ENCODE data around the gene SLC12A7. TPM values are rescaled to one million over a fixed set of nuclear protein-coding genes. Genes with fewer than 3 reads are reported as not detected.
A peak's percentile ranks its signal among the peaks of the same experiment; 100 is the strongest.

Gene SLC12A7
- total and polyA plus RNA-seq, 7 donors: 7.2 to 54.3 (median 16.8) TPM

DNA sequence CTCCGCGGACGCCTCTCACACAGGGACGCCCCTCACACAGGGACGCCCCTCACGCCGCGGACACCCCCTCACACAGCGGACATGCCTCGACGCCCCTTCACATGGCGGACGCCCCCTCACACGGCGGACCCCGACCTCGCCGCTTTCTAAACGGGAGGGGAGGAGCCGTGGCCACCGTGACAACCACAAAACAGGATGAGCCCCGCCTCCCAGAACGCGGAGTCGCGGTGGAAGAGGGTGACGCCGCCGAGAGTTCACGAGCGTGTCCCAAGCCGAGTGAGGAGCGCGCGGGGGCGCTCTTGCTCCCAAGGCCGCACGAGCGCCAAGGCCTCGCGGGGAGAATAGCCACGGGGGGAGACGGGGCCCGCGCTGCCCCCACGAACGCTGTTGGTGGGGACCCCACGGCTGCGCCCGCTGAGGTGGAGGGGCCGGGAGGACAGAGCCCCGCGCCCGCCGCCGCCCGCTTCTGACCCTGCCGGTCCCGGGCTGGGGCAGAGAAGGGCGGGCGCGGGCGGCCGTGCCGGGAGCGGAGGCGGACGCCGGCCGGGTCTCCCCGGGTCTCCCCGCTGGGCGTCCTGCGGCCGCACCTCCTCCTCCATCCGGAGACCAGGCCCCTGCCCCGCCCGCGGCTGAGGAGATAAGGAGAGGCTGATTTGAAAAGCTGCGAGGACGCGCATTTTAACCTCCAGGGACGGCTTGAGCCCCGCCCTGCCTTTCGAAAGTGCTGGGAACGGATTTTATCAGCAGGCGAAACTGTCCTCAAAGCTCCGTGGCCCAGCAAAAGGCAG, 107.2 kb downstream of the SLC12A7 start:
- intact Hi-C loops (cut with DNase I): loop anchor here (2.0 to 10.0 kb wide), 3 partner anchors 78 to 138 kb away; partner anchors contain the start of gene SLC12A7
- H3K27me3 ChIP-seq: peaks cover 8 to 16% (median 15%) of the 10 kb centered on the region in 3 donors
- H3K4me3 ChIP-seq: peak overlapping the region; percentile 33 to 74 (median 60)
- peak overlapping the region; percentile 69 to 70 (median 69) for H3K27ac ChIP-seq
- WGBS, 2 donors: 3% methylated on average over 88 of the region's 88 CpGs
- DNase-seq: peak; percentile 92
- peaks cover 0 to 32% (median 30%) of the 10 kb centered on the region in 4 donors for H3K4me1 ChIP-seq
- no peaks in the 10 kb centered on the region for H3K36me3 ChIP-seq
- TF ChIP-seq EP300 (IDR thresholded peaks at IDR 0.05) (no peak), POLR2AphosphoS5 (IDR thresholded peaks at IDR 0.05) (peak in 2 of 4 donors; percentile 45 to 53), POLR2A (IDR thresholded peaks at IDR 0.05) (no peak)
- TF ChIP-seq, protein P1, sequence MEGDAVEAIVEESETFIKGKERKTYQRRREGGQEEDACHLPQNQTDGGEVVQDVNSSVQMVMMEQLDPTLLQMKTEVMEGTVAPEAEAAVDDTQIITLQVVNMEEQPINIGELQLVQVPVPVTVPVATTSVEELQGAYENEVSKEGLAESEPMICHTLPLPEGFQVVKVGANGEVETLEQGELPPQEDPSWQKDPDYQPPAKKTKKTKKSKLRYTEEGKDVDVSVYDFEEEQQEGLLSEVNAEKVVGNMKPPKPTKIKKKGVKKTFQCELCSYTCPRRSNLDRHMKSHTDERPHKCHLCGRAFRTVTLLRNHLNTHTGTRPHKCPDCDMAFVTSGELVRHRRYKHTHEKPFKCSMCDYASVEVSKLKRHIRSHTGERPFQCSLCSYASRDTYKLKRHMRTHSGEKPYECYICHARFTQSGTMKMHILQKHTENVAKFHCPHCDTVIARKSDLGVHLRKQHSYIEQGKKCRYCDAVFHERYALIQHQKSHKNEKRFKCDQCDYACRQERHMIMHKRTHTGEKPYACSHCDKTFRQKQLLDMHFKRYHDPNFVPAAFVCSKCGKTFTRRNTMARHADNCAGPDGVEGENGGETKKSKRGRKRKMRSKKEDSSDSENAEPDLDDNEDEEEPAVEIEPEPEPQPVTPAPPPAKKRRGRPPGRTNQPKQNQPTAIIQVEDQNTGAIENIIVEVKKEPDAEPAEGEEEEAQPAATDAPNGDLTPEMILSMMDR (IDR thresholded peaks at IDR 0.05): peak in 1 of 4 experiments; percentile 21
- H3K9me3 ChIP-seq: no peaks in the 10 kb centered on the region

DNA sequence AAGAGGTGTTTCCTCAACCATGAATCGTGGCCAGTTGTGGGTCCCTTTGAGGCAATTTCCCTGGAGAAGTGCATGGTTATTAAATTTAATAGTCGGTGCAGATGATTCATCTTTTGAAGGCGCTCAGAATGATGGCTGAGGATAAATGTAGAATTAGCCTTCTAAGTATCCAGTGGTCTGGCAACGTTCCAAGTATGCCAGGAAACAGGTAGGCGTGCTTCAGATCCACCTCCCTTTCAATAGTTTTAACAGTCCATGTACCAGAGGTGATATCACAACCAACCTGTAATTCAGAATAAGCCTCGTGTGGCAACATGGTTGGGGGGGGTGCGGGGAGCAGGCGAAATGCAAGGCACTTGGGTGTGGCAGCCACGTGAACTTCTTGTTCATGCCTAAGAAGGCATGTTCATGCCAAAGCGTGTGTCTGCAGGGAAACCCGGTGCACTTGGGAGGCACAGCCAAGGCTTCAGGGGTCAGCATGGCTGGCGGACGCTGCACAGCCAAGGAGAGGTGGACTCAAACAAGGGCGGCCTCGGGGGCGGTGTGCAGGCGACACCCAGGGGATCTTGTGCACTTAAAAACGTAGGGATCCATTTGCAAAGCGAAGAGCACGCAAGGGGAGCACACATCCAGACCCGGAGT, 108.4 kb downstream of the SLC12A7 start:
- 25 to 58% methylated on average over 21 of the region's 21 CpGs for WGBS, 2 donors
- H3K27ac ChIP-seq: peak overlapping the region in 3 of 4 donors; percentile 69 to 70 (median 69)
- H3K4me3 ChIP-seq: no peak overlapping the region
- intact Hi-C loops (cut with DNase I): loop anchor here (10.0 kb wide), 1 partner anchor 111 kb away; the partner anchor contains the start of gene SLC12A7
- TF ChIP-seq EP300 (IDR thresholded peaks at IDR 0.05) (no peak), POLR2AphosphoS5 (IDR thresholded peaks at IDR 0.05) (no peak), POLR2A (IDR thresholded peaks at IDR 0.05) (no peak)
- TF ChIP-seq, protein P1 (IDR thresholded peaks at IDR 0.05): no peak
- DNase-seq: peak; percentile 63
- peaks cover 0 to 5% (median 4%) of the 10 kb centered on the region in 3 donors for H3K27me3 ChIP-seq
- H3K9me3 ChIP-seq: no peaks in the 10 kb centered on the region
- no peaks in the 10 kb centered on the region for H3K36me3 ChIP-seq
- peaks cover 0 to 31% (median 25%) of the 10 kb centered on the region in 4 donors for H3K4me1 ChIP-seq

DNA sequence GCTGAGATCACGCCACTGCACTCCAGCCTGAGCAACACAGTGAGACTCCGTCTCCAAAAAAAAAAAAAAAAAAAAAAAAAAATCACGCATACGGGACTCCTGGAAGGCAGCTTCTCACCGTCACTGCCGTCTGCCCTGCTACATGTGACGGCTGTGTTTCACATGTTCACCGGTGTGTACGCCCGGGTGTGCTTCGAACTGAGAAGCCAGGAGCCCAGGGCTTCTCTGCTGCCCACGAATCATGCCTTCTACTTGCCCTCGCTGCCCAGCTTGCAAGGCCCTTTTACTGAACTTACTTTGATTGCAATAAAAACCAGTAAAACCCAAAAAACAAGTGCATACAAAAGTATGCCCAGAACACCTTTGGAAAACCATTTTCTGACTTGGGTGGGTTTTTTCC, 109.0 kb downstream of the SLC12A7 start:
- Histone ChIP-seq H3K27me3 (no peaks in the 10 kb centered on the region), H3K27ac (no peak overlapping the region), H3K4me3 (no peak overlapping the region), H3K9me3 (no peaks in the 10 kb centered on the region), H3K4me1 (peaks cover 0 to 32% (median 26%) of the 10 kb centered on the region in 4 donors), H3K36me3 (no peaks in the 10 kb centered on the region)
- 43 to 80% methylated on average over 13 of the region's 13 CpGs for WGBS, 2 donors
- DNase-seq: peak; percentile 52
- intact Hi-C loops (cut with DNase I): loop anchor here (10.0 kb wide), 1 partner anchor 112 kb away; the partner anchor contains the start of gene SLC12A7
- TF ChIP-seq EP300 (IDR thresholded peaks at IDR 0.05) (no peak), POLR2A (IDR thresholded peaks at IDR 0.05) (no peak)
- TF ChIP-seq, protein P1 (IDR thresholded peaks at IDR 0.05): no peak

DNA sequence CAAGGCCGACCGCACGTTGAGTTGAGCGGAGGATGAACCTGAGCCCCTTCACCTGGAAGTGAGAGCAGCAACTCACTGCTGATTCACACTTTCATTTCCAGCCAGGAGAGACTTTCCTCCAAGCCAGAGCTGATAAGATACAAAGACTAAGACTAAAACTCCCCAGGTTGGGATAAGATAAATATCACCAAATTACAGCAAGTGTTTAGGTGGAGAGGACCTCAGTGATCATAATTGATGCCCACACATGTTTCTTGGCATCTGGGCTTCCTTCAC, 109.7 kb downstream of the SLC12A7 start:
- no peaks in the 10 kb centered on the region for H3K36me3 ChIP-seq
- H3K4me3 ChIP-seq: no peak overlapping the region
- no peak for TF ChIP-seq EP300 (IDR thresholded peaks at IDR 0.05)
- TF ChIP-seq POLR2A (IDR thresholded peaks at IDR 0.05): no peak
- TF ChIP-seq POLR2AphosphoS5 (IDR thresholded peaks at IDR 0.05): no peak
- TF ChIP-seq, protein P1 (IDR thresholded peaks at IDR 0.05): no peak
- H3K4me1 ChIP-seq: peaks cover 0 to 38% (median 28%) of the 10 kb centered on the region in 4 donors
- no peaks in the 10 kb centered on the region for H3K9me3 ChIP-seq
- H3K27me3 ChIP-seq: no peaks in the 10 kb centered on the region
- DNase-seq: no peak
- H3K27ac ChIP-seq: no peak overlapping the region
- 88% methylated on average over 4 of the region's 4 CpGs for WGBS, 2 donors
- intact Hi-C loops (cut with DNase I): loop anchor here (10.0 kb wide), 1 partner anchor 113 kb away; the partner anchor contains the start of gene SLC12A7

Measured in sigmoid colon (tissue), 7 donors.